Small intestine (tissue), 7 donors: ENCODE results near the gene PRRT2. TPM values are rescaled to one million over a fixed set of nuclear protein-coding genes. Genes with fewer than 3 reads are reported as not detected.

ENCODE experiments used
- DNase-seq, 2 donors: peaks; one replicate each; pipeline versions ENCODE4 v3.0.0 to v3.0.0-alpha.2; 2013
- FAIRE-seq: peaks from 2 replicates; lab custom pipeline; 2012; peaks lifted over from hg19 to GRCh38; lab: Jason Lieb, UNC
- H3K27ac ChIP-seq, 3 donors: one replicate each; pipeline ENCODE4 v1.5.1; 2013; ENCODE audit warnings: low read length in 2 of 3, mild to moderate bottlenecking in 2 of 3, control low read depth in 1 of 3, inconsistent platforms in 1 of 3, low read depth in 1 of 3, moderate library complexity in 1 of 3
- H3K27me3 ChIP-seq, 3 donors: one replicate each; pipeline ENCODE4 v1.6.1; 2013; ENCODE audit warnings: low read length in 3 of 3, inconsistent platforms in 1 of 3; ENCODE audit not compliant: control insufficient read depth in 3 of 3, insufficient read depth in 3 of 3
- H3K36me3 ChIP-seq, 3 donors: one replicate each; pipeline ENCODE4 v1.6.1; 2013; ENCODE audit warnings: low read length in 3 of 3, inconsistent platforms in 1 of 3, low read depth in 1 of 3, mild to moderate bottlenecking in 1 of 3, moderate library complexity in 1 of 3; ENCODE audit not compliant: control insufficient read depth in 3 of 3, insufficient read depth in 2 of 3
- H3K4me1 ChIP-seq, 3 donors: one replicate each; pipeline ENCODE4 v1.6.1; 2013; ENCODE audit warnings: low read length in 2 of 3, inconsistent platforms in 1 of 3, low read depth in 1 of 3, mild to moderate bottlenecking in 1 of 3, moderate library complexity in 1 of 3; ENCODE audit not compliant: control insufficient read depth in 3 of 3, insufficient read depth in 2 of 3
- H3K4me3 ChIP-seq, 3 donors: one replicate each; pipeline ENCODE4 v1.5.1; 2013; ENCODE audit warnings: low read length in 3 of 3, control low read depth in 1 of 3, inconsistent platforms in 1 of 3, low read depth in 1 of 3, mild to moderate bottlenecking in 1 of 3, moderate library complexity in 1 of 3
- H3K9me3 ChIP-seq, 2 donors: one replicate each; pipeline ENCODE4 v1.6.1; 2013; ENCODE audit warnings: low read depth in 1 of 2, low read length in 1 of 2; ENCODE audit not compliant: control insufficient read depth in 2 of 2, insufficient read depth in 1 of 2
- WGBS, 3 donors: extraction: QIAGEN DNeasy Blood & Tissue Kit; methylation state at CpG; one replicate each; pipeline ENCODE4 v1.1.7; 2013; 5-methylcytosine and 5-hydroxymethylcytosine counted together
- polyA plus RNA-seq, 4 donors: library from polyadenylated mRNA; stranded (reverse) in 3 of 4; unstranded in 1 of 4; fragments of 200-250 nt in 3 of 4; fragments of 120-200 nt in 1 of 4; gene quantifications; one replicate each; pipeline versions ENCODE4 v1.2.1 to v1.2.3, GENCODE V29; 2013
- donor health status: healthy with polysubstance abuse.
- donor health status: control.
- donor health status: control.
- donor health status: Bipolar disorder and iron deficiency.
- donor health status: healthy.

PRRT2 gene
- polyA plus RNA-seq, 4 donors, result 0.27 to 6.3 (median 2.7) TPM; not detected in 1

- H3K27ac ChIP-seq, result peak overlapping the region in 1 of 3 donors; percentile 46
- WGBS, 3 donors, result 71 to 75% (median 73%) methylated on average over 9 of the region's 9 CpGs
- peaks cover 0 to 21% (median 0%) of the 10 kb centered on the region in 3 donors for H3K27me3 ChIP-seq
- peaks cover 7 to 64% (median 18%) of the 10 kb centered on the region in 3 donors for H3K4me1 ChIP-seq
- no peaks in the 10 kb centered on the region for H3K9me3 ChIP-seq
- peaks cover 0 to 34% (median 0%) of the 10 kb centered on the region in 3 donors for H3K36me3 ChIP-seq
- no peak for DNase-seq
- peak overlapping the region in 1 of 3 donors; percentile 63 for H3K4me3 ChIP-seq
- no peak for FAIRE-seq
Measured at GRCh38 chr16:29812754-29813643, 1.0 kb downstream of the PRRT2 start.

- Histone ChIP-seq H3K4me1 (peaks cover 7 to 58% (median 11%) of the 10 kb centered on the region in 3 donors), H3K27me3 (peaks cover 0 to 21% (median 0%) of the 10 kb centered on the region in 3 donors), H3K27ac (no peak overlapping the region), H3K36me3 (peaks cover 0 to 33% (median 2%) of the 10 kb centered on the region in 3 donors), H3K9me3 (no peaks in the 10 kb centered on the region), H3K4me3 (no peak overlapping the region)
- no peak for DNase-seq
- FAIRE-seq, result no peak
- 72 to 79% (median 78%) methylated on average over 21 to 24 of the region's 24 CpGs for WGBS, 3 donors
Measured at GRCh38 chr16:29813644-29814562, 1.9 kb downstream of the PRRT2 start.

GRCh38 chr16:29814592-29814991, 2.6 kb downstream of the PRRT2 start:
- H3K4me3 ChIP-seq, result no peak overlapping the region
- peaks cover 0 to 33% (median 2%) of the 10 kb centered on the region in 3 donors for H3K36me3 ChIP-seq
- H3K27me3 ChIP-seq, result peaks cover 0 to 21% (median 0%) of the 10 kb centered on the region in 3 donors
- peaks cover 4 to 56% (median 7%) of the 10 kb centered on the region in 3 donors for H3K4me1 ChIP-seq
- H3K9me3 ChIP-seq, result no peaks in the 10 kb centered on the region
- DNase-seq, result no peak
- 79 to 96% (median 85%) methylated on average over 5 of the region's 5 CpGs for WGBS, 3 donors
- no peak overlapping the region for H3K27ac ChIP-seq
- no peak for FAIRE-seq

GRCh38 chr16:29815032-29815721, 3.2 kb downstream of the PRRT2 start:
- FAIRE-seq, result no peak
- Histone ChIP-seq H3K9me3 (no peaks in the 10 kb centered on the region), H3K4me3 (peak overlapping the region in 2 of 3 donors; percentile 5 to 93), H3K27me3 (peaks cover 0 to 21% (median 0%) of the 10 kb centered on the region in 3 donors), H3K27ac (peak overlapping the region in 2 of 3 donors; percentile 30 to 47), H3K4me1 (peaks cover 4 to 57% (median 11%) of the 10 kb centered on the region in 3 donors), H3K36me3 (peaks cover 0 to 32% (median 2%) of the 10 kb centered on the region in 3 donors)
- 5 to 8% (median 6%) methylated on average over 39 of the region's 39 CpGs for WGBS, 3 donors
- no peak for DNase-seq

GRCh38 chr16:29815793-29816693, 4.0 kb downstream of the PRRT2 start, which contains the start of gene PAGR1:
PAGR1 (plus strand) TSS chr16:29816152; CDS start chr16:29816526, 374 bp downstream.
- Histone ChIP-seq H3K9me3 (no peaks in the 10 kb centered on the region), H3K36me3 (peaks cover 0 to 28% (median 2%) of the 10 kb centered on the region in 3 donors), H3K27me3 (peaks cover 0 to 21% (median 0%) of the 10 kb centered on the region in 3 donors), H3K4me3 (peak within 1 kb of the TSS; percentile 58 to 93 (median 62)), H3K4me1 (peaks cover 2 to 51% (median 7%) of the 10 kb centered on the region in 3 donors), H3K27ac (peak within 1 kb of the TSS; percentile 80 to 97 (median 96))
- WGBS, 3 donors, result 0 to 1% (median 1%) methylated on average over 66 to 70 of the region's 70 CpGs
- no peak for FAIRE-seq
- DNase-seq, result peak; percentile 98 to 100

- H3K4me3 ChIP-seq, result peak overlapping the region; percentile 58 to 93 (median 62)
- H3K27ac ChIP-seq, result peak overlapping the region; percentile 80 to 97 (median 96)
- H3K27me3 ChIP-seq, result peaks cover 0 to 21% (median 0%) of the 10 kb centered on the region in 3 donors
- peaks cover under 1 to 51% (median 7%) of the 10 kb centered on the region in 3 donors for H3K4me1 ChIP-seq
- DNase-seq (peak; percentile 78 to 86), FAIRE-seq (no peak)
- no peaks in the 10 kb centered on the region for H3K9me3 ChIP-seq
- WGBS, 3 donors, result 0 to 1% (median 1%) methylated on average over 36 to 37 of the region's 37 CpGs
- H3K36me3 ChIP-seq, result peaks cover 0 to 33% (median 2%) of the 10 kb centered on the region in 3 donors
Measured at GRCh38 chr16:29816694-29817441, 4.9 kb downstream of the PRRT2 start.
